WTC11 (cell line): ENCODE measurements around the gene TSPAN31. TPM values are rescaled to one million over a fixed set of nuclear protein-coding genes. Genes with fewer than 3 reads are reported as not detected.

Experiments
- ATAC-seq: fragments of 200-7000 bp; cut with Tn5 transposase; 2 replicates; pipeline ENCODE4 v1.10.0; 2021; ENCODE audit warnings: mild to moderate bottlenecking, moderate library complexity
- CTCF ChIA-PET: fragments of 300-600 bp; sonication (Branson Sonifier 250); formaldehyde crosslinking; loops from one replicate; lab custom pipeline; 2021; ENCODE audit warnings: antibody characterized with exemption; lab: Charles Lee
- POLR2A ChIA-PET: fragments of 350-600 bp; sonication (Branson Sonifier 250); formaldehyde crosslinking; loops from one replicate; lab custom pipeline; 2021; ENCODE audit warnings: antibody characterized with exemption; lab: Charles Lee
- DNase-seq: peaks from one replicate; pipeline ENCODE4 v3.0.0; 2021; ENCODE audit warnings: low spot score
- H3K27ac Mint-ChIP-seq: 2 replicates; pipeline ENCODE4 v1.8.0; 2021; ENCODE audit warnings: mixed read lengths
- H3K27me3 Mint-ChIP-seq: 2 replicates; pipeline ENCODE4 v1.8.0; 2021; ENCODE audit warnings: low read depth, mild to moderate bottlenecking, moderate library complexity, mixed read lengths
- H3K36me3 Mint-ChIP-seq: 2 replicates; pipeline ENCODE4 v1.8.0; 2021; ENCODE audit warnings: mixed read lengths
- H3K4me1 Mint-ChIP-seq: 2 replicates; pipeline ENCODE4 v1.8.0; 2022; ENCODE audit warnings: mixed read lengths
- H3K4me3 Mint-ChIP-seq: 2 replicates; pipeline ENCODE4 v1.8.0; 2021; ENCODE audit warnings: mild to moderate bottlenecking, moderate library complexity, mixed read lengths
- H3K9me3 Mint-ChIP-seq: 2 replicates; pipeline ENCODE4 v1.8.0; 2021; ENCODE audit warnings: mixed read lengths
- AR ChIP-seq: fragments of 250-450 bp; sonication (Bioruptor Pico); IDR thresholded peaks from 2 replicates; pipeline ENCODE4 v1.9.0; 2021; ENCODE audit warnings: mild to moderate bottlenecking
- CREM ChIP-seq: sonication (generic); formaldehyde crosslinking; IDR thresholded peaks from 2 replicates; pipeline ENCODE4 v1.8.1; 2022; ENCODE audit warnings: mild to moderate bottlenecking, missing genetic modification reagents, moderate library complexity
- CTCF ChIP-seq: fragments of 200-600 bp; IDR thresholded peaks from 2 replicates; pipeline ENCODE4 v1.8.0; 2022; ENCODE audit warnings: antibody characterized with exemption
- HMGA2 ChIP-seq: fragments of 250-450 bp; sonication (Bioruptor Pico); IDR thresholded peaks from 2 replicates; pipeline ENCODE4 v1.4.0; 2021; ENCODE audit warnings: mild to moderate bottlenecking, moderate library complexity
- JAZF1 ChIP-seq: fragments of 250-450 bp; sonication (Bioruptor Pico); IDR thresholded peaks from 2 replicates; pipeline ENCODE4 v1.9.0; 2021; ENCODE audit warnings: moderate library complexity, mild to moderate bottlenecking, inconsistent platforms
- MYBL2 ChIP-seq: sonication (generic); formaldehyde crosslinking; IDR thresholded peaks from 2 replicates; pipeline ENCODE4 v1.8.1; 2023; ENCODE audit warnings: mild to moderate bottlenecking, moderate library complexity, missing genetic modification reagents
- NFATC4 ChIP-seq: fragments of 250-450 bp; sonication (Bioruptor Pico); IDR thresholded peaks from 2 replicates; pipeline ENCODE4 v1.9.0; 2021; ENCODE audit warnings: mild to moderate bottlenecking
- NR2C2 ChIP-seq: sonication (generic); formaldehyde crosslinking; IDR thresholded peaks from 2 replicates; pipeline ENCODE4 v1.8.0; 2022; ENCODE audit warnings: mild to moderate bottlenecking, missing genetic modification reagents
- PRDM15 ChIP-seq: sonication (generic); formaldehyde crosslinking; IDR thresholded peaks from 2 replicates; pipeline ENCODE4 v1.8.0; 2022; ENCODE audit warnings: missing genetic modification reagents
- ZNF232 ChIP-seq: sonication (generic); formaldehyde crosslinking; IDR thresholded peaks from 2 replicates; pipeline ENCODE4 v1.8.0; 2022; ENCODE audit warnings: mild to moderate bottlenecking, missing genetic modification reagents
- ZNF396 ChIP-seq: fragments of 250-450 bp; sonication (Bioruptor Pico); IDR thresholded peaks from 2 replicates; pipeline ENCODE4 v1.8.0; 2021; ENCODE audit warnings: mild to moderate bottlenecking, moderate library complexity, borderline replicate concordance
- total RNA-seq: library from RNA; stranded (reverse); gene quantifications from 3 replicates; pipeline ENCODE4 v1.2.3, GENCODE V29; 2021
- TF ChIP-seq, protein P1 (sequence below): sonication (generic); formaldehyde crosslinking; IDR thresholded peaks from 2 replicates; pipeline ENCODE4 v1.8.1; 2023; ENCODE audit warnings: mild to moderate bottlenecking, moderate library complexity, missing genetic modification reagents
- TF ChIP-seq, protein P2 (sequence below): sonication (generic); formaldehyde crosslinking; IDR thresholded peaks from 2 replicates; pipeline ENCODE4 v1.8.1; 2022; ENCODE audit warnings: low read depth, mild to moderate bottlenecking, moderate library complexity, missing genetic modification reagents, borderline replicate concordance
- TF ChIP-seq, protein P3 (sequence below): sonication (generic); formaldehyde crosslinking; IDR thresholded peaks from 2 replicates; pipeline ENCODE4 v1.8.1; 2022; ENCODE audit warnings: mild to moderate bottlenecking, moderate library complexity, missing genetic modification reagents
- TF ChIP-seq, protein P4 (sequence below): sonication (generic); formaldehyde crosslinking; IDR thresholded peaks from 2 replicates; pipeline ENCODE4 v1.8.0; 2023; ENCODE audit warnings: missing genetic modification reagents
- TF ChIP-seq, protein P5 (sequence below): sonication (generic); formaldehyde crosslinking; IDR thresholded peaks from 2 replicates; pipeline ENCODE4 v1.8.1; 2022; ENCODE audit warnings: missing genetic modification reagents, borderline replicate concordance
- TF ChIP-seq, protein P6 (sequence below): sonication (generic); formaldehyde crosslinking; conservative IDR thresholded peaks from 2 replicates; pipeline ENCODE4 v1.8.1; 2023; ENCODE audit warnings: mild to moderate bottlenecking, low read depth, missing genetic modification reagents, moderate library complexity
- TF ChIP-seq, protein P7 (sequence below): fragments of 250-450 bp; sonication (Bioruptor Pico); IDR thresholded peaks from 2 replicates; pipeline ENCODE4 v2.1.2; 2022; ENCODE audit warnings: mild to moderate bottlenecking, moderate library complexity

TSPAN31 gene
- total RNA-seq, 1 experiment from 2014 or later = 9.9 TPM

- ChIA-PET POLR2A (no interaction called here), CTCF (interaction anchor here (0.8 to 2.8 kb wide), 5 partner anchors 9 to 1221 kb away, joined by 3 to 17 read pairs (median 3); partner anchors contain the start of genes EEF1AKMT3 and METTL1)
- H3K4me1 Mint-ChIP-seq = peaks cover 4% of the 10 kb centered on the region; the same call in 1 of the 2 replicates
- H3K9me3 Mint-ChIP-seq = no peaks in the 10 kb centered on the region
- ATAC-seq (no peak), DNase-seq (no peak)
- no peaks in the 10 kb centered on the region for H3K27me3 Mint-ChIP-seq
- no peak overlapping the region for H3K27ac Mint-ChIP-seq
- H3K36me3 Mint-ChIP-seq = peaks cover 13% of the 10 kb centered on the region
- TF ChIP-seq NFATC4 (CRISPR knock-in tag) = no peak
- TF ChIP-seq, protein P1, sequence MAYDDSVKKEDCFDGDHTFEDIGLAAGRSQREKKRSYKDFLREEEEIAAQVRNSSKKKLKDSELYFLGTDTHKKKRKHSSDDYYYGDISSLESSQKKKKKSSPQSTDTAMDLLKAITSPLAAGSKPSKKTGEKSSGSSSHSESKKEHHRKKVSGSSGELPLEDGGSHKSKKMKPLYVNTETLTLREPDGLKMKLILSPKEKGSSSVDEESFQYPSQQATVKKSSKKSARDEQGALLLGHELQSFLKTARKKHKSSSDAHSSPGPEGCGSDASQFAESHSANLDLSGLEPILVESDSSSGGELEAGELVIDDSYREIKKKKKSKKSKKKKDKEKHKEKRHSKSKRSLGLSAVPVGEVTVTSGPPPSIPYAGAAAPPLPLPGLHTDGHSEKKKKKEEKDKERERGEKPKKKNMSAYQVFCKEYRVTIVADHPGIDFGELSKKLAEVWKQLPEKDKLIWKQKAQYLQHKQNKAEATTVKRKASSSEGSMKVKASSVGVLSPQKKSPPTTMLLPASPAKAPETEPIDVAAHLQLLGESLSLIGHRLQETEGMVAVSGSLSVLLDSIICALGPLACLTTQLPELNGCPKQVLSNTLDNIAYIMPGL (CRISPR knock-in tag) = no peak
- no peak for TF ChIP-seq AR (CRISPR knock-in tag)
- TF ChIP-seq, protein P2, sequence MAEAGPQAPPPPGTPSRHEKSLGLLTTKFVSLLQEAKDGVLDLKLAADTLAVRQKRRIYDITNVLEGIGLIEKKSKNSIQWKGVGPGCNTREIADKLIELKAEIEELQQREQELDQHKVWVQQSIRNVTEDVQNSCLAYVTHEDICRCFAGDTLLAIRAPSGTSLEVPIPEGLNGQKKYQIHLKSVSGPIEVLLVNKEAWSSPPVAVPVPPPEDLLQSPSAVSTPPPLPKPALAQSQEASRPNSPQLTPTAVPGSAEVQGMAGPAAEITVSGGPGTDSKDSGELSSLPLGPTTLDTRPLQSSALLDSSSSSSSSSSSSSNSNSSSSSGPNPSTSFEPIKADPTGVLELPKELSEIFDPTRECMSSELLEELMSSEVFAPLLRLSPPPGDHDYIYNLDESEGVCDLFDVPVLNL (CRISPR knock-in tag) = no peak
- TF ChIP-seq ZNF396 (CRISPR knock-in tag) = no peak
- TF ChIP-seq, protein P3, sequence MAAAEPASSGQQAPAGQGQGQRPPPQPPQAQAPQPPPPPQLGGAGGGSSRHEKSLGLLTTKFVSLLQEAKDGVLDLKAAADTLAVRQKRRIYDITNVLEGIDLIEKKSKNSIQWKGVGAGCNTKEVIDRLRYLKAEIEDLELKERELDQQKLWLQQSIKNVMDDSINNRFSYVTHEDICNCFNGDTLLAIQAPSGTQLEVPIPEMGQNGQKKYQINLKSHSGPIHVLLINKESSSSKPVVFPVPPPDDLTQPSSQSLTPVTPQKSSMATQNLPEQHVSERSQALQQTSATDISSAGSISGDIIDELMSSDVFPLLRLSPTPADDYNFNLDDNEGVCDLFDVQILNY (CRISPR knock-in tag) = no peak
- no peak for TF ChIP-seq HMGA2
- TF ChIP-seq, protein P4, sequence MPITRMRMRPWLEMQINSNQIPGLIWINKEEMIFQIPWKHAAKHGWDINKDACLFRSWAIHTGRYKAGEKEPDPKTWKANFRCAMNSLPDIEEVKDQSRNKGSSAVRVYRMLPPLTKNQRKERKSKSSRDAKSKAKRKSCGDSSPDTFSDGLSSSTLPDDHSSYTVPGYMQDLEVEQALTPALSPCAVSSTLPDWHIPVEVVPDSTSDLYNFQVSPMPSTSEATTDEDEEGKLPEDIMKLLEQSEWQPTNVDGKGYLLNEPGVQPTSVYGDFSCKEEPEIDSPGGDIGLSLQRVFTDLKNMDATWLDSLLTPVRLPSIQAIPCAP (CRISPR knock-in tag) = no peak
- no peak for TF ChIP-seq CREM (CRISPR knock-in tag)
- TF ChIP-seq JAZF1 = no peak
- no peak for TF ChIP-seq NR2C2 (CRISPR knock-in tag)
- TF ChIP-seq, protein P5, sequence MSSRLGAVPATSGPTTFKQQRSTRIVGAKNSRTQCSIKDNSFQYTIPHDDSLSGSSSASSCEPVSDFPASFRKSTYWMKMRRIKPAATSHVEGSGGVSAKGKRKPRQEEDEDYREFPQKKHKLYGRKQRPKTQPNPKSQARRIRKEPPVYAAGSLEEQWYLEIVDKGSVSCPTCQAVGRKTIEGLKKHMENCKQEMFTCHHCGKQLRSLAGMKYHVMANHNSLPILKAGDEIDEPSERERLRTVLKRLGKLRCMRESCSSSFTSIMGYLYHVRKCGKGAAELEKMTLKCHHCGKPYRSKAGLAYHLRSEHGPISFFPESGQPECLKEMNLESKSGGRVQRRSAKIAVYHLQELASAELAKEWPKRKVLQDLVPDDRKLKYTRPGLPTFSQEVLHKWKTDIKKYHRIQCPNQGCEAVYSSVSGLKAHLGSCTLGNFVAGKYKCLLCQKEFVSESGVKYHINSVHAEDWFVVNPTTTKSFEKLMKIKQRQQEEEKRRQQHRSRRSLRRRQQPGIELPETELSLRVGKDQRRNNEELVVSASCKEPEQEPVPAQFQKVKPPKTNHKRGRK = no peak
- no peak for TF ChIP-seq ZNF232 (CRISPR knock-in tag)
- no peak for TF ChIP-seq CTCF
- TF ChIP-seq PRDM15 (CRISPR knock-in tag) = no peak
- TF ChIP-seq MYBL2 (CRISPR knock-in tag) = no peak
- TF ChIP-seq, protein P6, sequence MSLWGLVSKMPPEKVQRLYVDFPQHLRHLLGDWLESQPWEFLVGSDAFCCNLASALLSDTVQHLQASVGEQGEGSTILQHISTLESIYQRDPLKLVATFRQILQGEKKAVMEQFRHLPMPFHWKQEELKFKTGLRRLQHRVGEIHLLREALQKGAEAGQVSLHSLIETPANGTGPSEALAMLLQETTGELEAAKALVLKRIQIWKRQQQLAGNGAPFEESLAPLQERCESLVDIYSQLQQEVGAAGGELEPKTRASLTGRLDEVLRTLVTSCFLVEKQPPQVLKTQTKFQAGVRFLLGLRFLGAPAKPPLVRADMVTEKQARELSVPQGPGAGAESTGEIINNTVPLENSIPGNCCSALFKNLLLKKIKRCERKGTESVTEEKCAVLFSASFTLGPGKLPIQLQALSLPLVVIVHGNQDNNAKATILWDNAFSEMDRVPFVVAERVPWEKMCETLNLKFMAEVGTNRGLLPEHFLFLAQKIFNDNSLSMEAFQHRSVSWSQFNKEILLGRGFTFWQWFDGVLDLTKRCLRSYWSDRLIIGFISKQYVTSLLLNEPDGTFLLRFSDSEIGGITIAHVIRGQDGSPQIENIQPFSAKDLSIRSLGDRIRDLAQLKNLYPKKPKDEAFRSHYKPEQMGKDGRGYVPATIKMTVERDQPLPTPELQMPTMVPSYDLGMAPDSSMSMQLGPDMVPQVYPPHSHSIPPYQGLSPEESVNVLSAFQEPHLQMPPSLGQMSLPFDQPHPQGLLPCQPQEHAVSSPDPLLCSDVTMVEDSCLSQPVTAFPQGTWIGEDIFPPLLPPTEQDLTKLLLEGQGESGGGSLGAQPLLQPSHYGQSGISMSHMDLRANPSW (CRISPR knock-in tag) = no peak
- TF ChIP-seq, protein P7, sequence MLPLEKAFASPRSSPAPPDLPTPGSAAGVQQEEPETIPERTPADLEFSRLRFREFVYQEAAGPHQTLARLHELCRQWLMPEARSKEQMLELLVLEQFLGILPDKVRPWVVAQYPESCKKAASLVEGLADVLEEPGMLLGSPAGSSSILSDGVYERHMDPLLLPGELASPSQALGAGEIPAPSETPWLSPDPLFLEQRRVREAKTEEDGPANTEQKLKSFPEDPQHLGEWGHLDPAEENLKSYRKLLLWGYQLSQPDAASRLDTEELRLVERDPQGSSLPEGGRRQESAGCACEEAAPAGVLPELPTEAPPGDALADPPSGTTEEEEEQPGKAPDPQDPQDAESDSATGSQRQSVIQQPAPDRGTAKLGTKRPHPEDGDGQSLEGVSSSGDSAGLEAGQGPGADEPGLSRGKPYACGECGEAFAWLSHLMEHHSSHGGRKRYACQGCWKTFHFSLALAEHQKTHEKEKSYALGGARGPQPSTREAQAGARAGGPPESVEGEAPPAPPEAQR (CRISPR knock-in tag) = no peak
- TF ChIP-seq, all 79 proteins: peak for 0
- H3K4me3 Mint-ChIP-seq = no peak overlapping the region
These were observed 36.4 kb downstream of the TSPAN31 start for GRCh38 chr12:57781244-57781643.
